GM10248 (cell line): ENCODE data around the gene MUSTN1.

Experiments used
- CTCF ChIA-PET: fragments of 300-600 bp; sonication (Branson Sonifier 250); formaldehyde crosslinking; extraction: SDS; loops from one replicate; lab custom pipeline; 2021; ENCODE audit warnings: antibody characterized with exemption; lab: Yijun Ruan, JAX
- POLR2A ChIA-PET: fragments of 350-650 bp; sonication (Branson Sonifier 250); formaldehyde crosslinking; extraction: SDS; loops from one replicate; lab custom pipeline; 2020; ENCODE audit warnings: antibody characterized with exemption; lab: Yijun Ruan, JAX
- DNase-seq: peaks from one replicate; pipeline ENCODE4 v3.0.0; 2012; ENCODE audit errors: extremely low spot score
- TF ChIP-seq, protein P1 (sequence below): IDR thresholded peaks from 2 replicates; pipeline ENCODE4 v1.5.1; 2012; ENCODE audit warnings: mild to moderate bottlenecking, low read depth; ENCODE audit errors: extremely low read depth, missing control alignments, control extremely low read depth

MUSTN1 gene

DNA sequence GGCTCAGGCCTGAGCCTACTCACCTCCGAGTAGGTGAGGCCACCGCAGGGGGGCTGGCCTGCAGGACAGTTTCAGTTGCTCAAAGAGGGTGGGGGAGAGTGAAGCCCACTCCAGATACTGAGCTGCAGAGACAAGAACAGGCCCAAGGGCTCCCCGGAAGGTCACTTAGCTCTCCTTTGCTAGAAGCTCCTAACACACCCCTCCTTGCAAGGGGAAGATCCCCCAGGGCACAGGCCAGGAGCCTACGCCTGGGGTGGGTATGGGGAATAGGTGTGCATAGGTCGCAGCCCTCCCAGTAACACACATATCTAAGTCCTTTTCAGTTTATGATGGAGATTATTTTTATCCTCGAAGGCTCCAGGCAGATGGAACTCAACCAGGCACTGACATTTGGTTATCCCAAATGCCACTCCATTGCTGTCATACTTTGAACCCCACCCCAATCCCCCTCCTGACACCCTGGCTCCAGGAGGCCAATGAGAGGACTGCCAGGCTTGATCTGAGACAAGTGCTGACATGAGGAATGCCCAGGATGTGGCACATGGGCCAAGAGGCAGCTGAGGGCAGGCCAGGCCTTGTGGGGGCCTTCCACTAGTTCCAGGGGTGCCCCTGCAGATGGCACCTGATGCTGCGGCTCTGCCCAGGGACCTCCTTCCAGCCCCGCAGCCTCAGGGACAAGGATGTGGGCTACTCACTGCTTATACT is 1.1 kb upstream of the MUSTN1 start:
- TF ChIP-seq, protein P1, sequence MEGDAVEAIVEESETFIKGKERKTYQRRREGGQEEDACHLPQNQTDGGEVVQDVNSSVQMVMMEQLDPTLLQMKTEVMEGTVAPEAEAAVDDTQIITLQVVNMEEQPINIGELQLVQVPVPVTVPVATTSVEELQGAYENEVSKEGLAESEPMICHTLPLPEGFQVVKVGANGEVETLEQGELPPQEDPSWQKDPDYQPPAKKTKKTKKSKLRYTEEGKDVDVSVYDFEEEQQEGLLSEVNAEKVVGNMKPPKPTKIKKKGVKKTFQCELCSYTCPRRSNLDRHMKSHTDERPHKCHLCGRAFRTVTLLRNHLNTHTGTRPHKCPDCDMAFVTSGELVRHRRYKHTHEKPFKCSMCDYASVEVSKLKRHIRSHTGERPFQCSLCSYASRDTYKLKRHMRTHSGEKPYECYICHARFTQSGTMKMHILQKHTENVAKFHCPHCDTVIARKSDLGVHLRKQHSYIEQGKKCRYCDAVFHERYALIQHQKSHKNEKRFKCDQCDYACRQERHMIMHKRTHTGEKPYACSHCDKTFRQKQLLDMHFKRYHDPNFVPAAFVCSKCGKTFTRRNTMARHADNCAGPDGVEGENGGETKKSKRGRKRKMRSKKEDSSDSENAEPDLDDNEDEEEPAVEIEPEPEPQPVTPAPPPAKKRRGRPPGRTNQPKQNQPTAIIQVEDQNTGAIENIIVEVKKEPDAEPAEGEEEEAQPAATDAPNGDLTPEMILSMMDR: no peak
- CTCF ChIA-PET: interaction anchor here (1.5 to 1.7 kb wide), 2 partner anchors 10 to 37 kb away, joined by 5 to 9 read pairs; no protein-coding TSS in a partner anchor

DNA sequence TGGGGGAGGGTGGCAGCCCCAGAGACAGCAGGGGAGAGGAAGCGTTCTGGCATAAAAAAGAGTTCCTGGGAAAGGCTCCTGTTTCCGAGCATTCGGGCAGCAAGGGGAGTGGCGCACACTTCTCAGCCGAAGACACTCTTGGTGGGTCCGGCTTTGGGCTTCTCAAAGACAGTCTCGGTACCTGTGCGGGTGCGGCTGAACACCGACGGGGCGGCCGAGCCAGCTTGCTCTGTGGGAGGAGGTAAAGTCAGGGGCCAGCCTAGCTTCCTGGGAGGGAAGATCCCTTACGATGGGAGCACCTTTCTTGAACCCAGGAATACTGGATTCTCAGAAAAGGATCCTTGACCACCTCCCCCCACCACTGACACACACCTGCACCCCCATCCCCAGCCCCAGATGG is 1.6 kb downstream of the MUSTN1 start:
- CTCF ChIA-PET: no interaction called here
- TF ChIP-seq, protein P1: no peak
- DNase-seq: no peak
- POLR2A ChIA-PET: no interaction called here

More for the DNA sequence above, 1.1 kb upstream of the MUSTN1 start:
- no peak for DNase-seq
- POLR2A ChIA-PET: no interaction called here

DNA sequence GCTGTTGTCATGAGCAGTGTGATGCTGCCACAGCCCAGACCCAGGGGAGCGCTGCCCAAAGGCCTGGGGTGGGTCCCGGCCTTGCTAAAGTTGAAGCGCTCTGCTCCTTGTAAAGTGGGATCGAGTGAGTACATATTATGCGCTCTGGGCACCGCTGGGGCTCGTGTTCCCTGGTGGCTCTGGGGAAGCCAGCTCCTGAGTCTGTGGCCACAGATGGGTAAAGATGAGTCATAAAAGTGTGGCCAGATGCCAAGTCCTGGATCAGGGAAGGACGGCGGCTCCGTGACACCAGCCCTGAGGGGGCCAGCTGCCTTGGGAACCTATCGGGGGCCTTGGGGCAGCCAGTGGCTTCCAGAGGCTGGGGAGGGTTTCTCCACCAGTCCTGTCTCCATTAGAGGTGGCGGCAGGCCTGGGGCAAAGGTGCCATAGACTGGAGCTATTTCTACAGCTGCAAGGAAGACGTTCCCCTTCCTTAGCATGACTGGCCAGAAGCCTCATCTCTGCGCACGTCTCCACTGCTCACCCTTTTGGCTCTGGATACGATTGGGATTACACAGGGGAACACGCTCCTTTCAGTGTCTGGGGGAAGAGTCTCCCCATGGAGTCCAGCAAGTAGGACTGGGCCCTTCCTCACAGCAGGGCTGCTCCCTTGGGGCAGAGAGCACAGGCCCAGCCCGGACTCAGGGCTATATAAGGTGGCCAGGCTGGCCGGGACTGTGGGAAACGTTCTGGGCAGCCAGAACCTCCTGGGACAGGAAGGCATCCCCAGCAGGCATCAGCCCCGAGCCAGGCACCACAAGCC is 3.1 kb downstream of the MUSTN1 start:
- no peak for DNase-seq
- ChIA-PET CTCF (interaction anchor here (0.9 to 1.4 kb wide), 2 partner anchors 8 to 9 kb away, joined by 3 to 4 read pairs; no protein-coding TSS in a partner anchor), POLR2A (no interaction called here)
- TF ChIP-seq, protein P1: no peak

DNA sequence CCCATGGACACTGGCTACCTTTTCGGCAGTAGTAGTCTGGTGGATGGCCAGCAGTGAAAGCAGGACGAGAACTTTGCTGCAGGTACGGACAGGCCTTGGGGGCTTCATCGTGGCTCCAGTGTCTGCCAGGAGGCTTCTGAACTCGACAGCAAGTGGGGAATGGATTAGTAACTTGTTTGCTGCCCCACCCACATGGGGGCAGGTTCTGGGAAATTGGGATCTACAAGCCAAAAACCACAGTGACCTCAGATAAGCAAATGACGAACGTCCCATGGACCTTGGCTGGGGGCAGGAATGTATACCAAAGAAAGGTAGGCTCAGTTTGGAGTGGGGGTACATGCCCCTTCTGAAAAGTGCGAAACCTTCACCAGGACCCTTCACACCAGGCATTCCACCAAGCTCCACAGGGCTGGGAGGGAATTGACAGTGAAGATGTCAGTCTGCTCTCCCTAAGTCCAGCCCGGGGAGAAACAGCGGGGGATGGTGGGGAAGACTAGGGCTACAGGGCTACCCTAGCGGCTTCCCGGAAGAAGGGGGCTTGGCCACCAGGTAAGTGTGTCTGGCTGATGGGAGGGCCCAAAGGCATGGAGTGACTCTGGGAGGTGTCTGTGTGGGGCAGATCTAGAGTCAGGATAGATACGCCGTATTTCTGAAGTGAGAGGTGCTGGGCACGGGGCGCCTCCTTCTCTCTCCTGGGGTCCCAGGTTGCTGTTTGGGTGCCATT is 4.1 kb downstream of the MUSTN1 start, which contains the start of gene ITIH4:
Gene ITIH4, minus strand, starts transcription at position 138 of the 724 bp plus-strand sequence. Its CDS starts 30 bp downstream, at position 108.
- TF ChIP-seq, protein P1: no peak
- DNase-seq: no peak
- ChIA-PET CTCF (no interaction called here), POLR2A (no interaction called here)

DNA sequence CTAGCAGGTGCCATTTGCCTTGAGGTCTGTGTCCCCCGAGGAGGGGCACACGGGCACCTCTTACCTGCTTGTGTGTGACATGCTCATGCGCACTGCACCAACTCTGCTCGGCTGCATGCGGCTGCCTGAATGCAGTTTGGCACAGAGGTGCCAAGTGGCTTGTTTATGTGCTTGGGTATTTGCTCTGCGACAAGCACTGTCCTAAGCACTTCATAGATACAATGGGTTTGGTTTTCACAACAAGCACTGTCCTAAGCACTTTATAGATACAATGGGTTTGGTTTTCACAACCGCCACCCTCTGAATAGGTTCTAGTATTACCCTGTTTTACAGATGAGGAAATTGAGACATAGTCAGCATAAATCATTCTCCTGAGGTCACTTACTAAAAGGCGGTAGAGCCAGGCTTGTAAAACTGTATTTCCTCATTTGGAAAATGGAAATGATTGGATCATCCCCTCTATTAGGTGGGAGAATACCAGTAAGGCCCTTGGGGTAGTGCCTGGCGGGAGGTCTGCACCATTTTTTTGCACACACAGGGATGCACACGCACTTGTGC is 4.8 kb downstream of the MUSTN1 start:
- TF ChIP-seq, protein P1: no peak
- CTCF ChIA-PET: no interaction called here

DNA sequence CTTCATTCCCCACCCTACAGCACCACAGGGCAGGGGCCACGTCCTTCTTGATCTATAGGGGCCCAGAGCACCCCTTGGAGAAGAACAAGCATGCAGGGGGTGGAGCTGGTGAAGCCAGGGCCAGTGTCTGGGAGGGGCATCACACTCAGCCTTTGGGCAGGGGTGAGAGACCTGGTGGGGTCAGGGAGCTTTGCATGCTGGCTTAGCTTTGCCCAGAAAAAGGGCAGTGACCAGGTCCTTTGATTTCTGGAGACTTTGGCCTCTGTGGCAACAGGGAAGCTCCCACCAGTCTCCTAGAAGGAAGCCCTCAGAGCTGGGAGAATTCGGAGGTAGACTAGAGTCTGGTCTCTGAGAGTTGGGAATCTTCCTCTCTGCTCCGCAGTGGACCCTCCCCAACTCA is 5.3 kb downstream of the MUSTN1 start:
- TF ChIP-seq, protein P1: no peak
- DNase-seq: no peak
- POLR2A ChIA-PET: no interaction called here
- CTCF ChIA-PET: interaction anchor here (0.7 kb wide), 1 partner anchor 9 kb away, joined by 3 read pairs; no protein-coding TSS in a partner anchor

More for the DNA sequence above, 4.8 kb downstream of the MUSTN1 start:
- POLR2A ChIA-PET: no interaction called here
- DNase-seq: no peak
